HG03135 (cell line): ENCODE results near the gene AP3B1.

Source experiments
- ATAC-seq: cut with Tn5 transposase; IDR thresholded peaks from one replicate; pipeline ENCODE4 v1.9.1; 2021; ENCODE audit warnings: mild to moderate bottlenecking, moderate library complexity; ENCODE audit not compliant: unreplicated experiment

The AP3B1 gene

DNA sequence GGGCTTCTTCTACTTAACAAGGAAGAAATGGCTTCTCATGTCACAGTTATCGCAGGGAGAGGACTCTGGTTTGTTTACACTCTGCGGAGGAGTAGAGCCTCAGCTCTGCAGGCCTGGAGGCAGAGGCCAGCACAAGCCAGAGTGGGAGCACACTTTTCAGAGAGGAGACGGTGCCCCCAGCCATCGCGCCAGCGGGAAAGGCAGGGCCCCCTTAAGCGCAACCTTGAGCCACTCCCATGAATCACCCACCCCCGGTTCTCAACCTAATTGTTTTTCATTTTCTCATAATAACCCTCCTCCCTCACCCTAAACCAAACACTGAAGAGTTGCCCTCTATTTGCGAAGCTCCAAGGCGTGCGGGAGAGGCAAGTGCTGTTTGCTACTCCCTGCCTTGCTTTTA lies 309.9 kb downstream of the AP3B1 start:
- no peak for ATAC-seq

DNA sequence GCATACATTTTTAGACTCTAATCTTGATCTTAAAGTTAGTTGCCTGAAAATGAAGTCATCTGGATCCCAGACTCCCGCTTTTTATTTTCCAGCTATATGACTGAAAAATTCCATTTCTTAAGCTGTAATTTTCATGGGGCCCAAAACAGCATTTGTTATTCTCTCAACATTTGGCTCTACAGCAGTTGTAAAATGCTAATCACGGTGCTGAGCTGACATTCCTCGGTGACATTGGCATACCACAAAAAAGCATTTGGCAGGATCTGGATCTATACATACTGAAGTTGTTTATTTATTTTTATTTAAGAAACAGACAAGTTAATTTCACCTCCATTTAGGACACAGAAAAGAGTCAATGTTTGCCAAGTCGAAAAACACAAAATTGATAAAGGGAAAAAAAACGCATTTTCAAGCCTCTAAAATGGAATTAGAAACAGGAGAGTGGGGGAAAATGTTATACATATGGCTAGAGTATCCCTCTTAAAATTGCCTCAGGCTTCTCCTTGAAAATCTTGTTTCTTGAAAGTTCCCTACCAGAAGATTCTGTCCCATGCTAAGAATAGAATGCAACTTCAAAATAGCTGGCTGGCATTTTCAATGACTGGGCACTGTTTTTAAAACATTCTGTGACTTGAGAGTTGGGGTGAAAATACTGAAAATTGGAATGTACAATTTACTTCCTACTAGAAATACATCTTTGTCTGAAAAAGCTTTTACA lies 310.9 kb downstream of the AP3B1 start:
- no peak for ATAC-seq

DNA sequence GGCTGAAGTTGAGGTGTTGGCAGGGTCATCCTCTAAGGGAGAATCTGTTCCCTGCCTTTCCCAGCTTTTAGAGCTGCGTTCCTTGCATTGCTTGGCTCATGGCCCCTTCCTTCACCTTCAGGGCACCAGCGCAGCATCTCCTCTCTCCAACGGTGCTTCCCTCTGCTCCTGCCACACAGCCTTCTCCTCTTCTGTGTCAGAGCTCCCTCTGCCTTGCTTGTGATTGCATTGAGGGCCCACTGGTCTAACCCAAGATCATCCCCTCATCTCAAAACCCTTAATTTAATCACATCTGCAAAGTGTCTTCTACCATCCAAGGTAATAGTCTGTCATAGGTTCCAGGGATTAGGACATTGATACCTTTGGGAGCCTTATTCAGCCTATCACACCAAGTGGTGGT lies 312.7 kb downstream of the AP3B1 start:
- no peak for ATAC-seq

DNA sequence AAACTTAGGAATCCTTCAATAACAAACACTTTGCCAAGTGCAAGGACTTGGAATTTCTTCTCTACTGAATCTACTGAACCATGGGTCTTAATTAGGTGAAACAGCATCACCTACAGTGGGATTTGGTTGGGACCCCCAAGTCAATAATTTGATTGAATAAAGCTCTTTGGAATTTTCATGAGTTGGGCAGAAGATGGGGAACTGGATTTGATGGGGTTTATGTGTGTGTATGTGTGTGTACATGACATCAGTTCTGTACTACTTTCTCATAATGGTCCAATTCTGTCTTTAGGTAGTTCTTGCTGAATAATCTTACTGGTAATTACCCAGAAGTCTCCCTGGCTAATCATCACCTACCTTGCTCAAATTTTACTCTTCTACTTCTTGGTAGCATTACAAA lies 319.9 kb downstream of the AP3B1 start:
- no peak for ATAC-seq

DNA sequence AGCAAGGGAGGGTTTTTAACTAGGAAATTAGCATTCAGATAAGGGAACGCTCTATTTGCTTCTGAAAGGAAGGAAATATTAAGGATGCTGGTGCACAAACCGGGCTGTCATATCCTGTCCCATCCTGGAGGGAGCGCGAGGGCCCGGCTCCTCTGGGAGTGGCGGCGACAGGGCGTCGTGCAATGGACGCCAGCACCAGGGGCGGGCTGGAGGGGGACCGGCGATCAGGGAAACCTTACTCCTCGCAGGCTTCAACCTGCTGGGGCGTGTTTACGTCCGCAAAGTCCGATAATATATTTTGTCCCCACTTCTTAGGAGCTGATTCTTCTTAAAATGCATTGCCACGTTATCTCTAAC lies 321.3 kb downstream of the AP3B1 start:
- ATAC-seq: no peak

DNA sequence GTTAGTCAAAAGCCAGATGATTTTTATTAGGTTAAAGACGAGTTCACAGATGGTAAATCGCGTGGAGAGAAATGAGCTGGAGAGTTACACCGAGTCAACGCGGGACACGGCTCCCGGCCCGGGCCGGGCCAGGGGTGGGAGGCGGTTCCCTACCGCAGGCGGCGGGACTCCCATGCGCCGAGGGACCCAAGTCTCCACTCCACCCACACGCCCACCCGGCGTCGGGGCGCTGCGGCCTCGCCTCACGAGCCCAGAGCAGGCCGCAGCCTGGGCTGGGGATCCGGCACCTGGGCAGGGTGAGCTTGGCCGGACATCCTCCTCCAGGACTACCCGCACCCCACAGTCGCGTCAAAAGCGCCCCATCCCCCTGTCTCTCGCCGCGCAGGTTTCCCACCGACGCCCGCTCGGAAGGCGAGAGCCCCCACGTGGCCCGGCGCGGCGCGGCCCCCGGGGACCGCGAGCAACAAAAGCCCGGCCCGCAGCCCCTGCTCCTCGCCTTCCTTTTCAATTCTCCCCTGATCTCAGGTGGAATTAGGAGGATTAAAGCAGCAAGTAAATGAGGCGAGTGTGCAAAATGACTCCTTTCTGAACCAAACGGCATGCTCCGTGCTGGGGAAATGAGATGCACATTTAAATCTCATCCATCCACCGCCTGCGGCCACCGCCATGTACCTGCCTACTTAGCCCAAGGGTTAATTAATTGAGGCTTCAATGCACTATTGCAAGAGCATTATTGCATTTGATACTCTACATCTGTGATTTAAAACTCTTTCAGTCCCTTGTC lies 321.8 kb downstream of the AP3B1 start:
- peak; percentile 67 for ATAC-seq

DNA sequence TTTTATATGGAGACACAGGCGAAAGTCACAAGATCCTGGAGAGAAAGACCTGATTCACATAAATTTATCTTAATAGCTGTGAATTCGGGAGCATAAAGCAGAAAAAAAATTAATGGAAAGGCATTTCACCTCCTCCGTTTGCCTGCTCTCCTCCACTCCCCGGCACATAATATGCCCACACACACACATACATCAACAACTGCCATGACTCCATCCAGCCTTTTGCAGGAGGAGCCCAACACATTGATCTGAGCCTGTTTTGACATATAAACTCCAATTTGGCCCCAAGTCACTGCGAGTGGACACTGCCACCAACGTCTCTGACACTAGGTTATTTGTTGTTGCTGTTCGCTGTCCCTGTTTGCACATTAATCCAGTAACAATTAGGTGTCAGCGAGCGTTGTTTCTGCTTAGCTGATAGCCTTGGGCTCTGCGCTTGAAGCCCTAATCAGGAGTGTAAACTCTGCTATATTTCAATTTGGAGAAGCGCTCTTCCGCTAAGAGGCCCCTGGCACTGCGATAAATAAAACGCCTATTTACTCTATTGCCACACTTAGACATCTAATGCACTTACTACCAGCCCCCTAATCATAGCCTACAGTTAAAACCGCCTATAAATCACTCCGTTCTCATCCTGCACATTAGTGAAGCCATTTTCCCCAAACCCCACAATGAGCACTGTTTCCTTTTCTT lies 322.6 kb downstream of the AP3B1 start:
- ATAC-seq: peak; percentile 10

DNA sequence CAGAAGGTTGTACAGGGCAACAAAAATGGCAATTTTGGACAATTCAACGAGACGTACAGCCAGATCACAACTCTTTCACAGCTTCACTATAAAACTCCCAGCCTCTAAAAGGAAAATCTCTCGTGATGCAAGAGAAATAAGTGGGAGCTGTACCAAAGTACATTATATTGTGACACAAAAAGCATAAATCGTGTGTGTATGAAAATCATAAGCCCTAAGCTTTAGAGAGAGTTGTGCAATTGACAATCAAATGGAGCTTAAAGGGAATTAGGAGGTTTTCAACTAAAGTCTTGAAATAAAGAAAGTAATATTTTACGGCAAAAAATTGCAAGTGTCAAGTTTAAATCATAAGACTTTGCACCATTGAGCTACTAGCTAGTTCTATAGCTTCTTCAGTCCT lies 323.6 kb downstream of the AP3B1 start:
- ATAC-seq: no peak

DNA sequence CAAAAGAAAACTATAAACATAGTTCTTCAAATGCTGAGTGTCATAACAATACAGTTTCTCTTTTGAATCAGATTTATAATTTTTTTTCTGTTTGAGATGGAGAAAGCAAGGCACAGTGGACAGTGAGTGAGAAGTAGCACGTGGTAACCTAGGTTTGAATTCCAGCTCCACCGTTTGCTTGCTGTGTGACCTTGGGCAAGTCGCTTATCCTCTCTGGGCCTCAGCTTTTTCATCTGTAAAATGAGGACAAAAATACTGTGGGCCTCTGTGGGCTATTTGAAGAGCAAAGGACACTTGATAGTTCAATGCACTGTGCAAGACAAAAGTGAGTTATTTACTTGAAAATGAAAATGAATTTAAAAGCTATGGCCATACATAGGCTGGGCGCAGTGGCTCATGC lies 330.7 kb downstream of the AP3B1 start:
- no peak for ATAC-seq

DNA sequence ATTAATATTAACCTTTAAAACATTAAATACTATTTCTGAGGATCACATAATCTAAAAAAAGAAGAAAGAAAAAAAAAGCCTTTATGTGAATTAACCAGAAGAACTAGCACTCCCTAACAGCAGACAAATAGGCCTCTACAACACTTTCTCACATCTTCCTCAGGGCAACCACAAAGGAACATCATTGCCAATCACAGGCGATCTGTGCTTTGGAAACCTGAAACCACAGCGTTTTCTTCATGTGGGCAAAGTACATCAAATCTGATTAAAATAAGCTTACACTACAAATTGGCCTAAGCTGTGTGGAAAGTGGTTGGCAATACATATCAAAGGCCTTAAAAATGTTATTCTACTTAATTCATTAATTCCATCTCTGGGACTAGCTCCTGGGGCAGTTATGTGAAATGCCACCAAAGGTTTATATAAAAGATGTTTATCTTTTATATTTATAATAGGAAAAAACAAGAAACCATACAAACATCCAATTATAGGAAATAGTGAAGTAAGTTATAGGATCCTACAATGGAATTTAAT lies 333.6 kb downstream of the AP3B1 start:
- no peak for ATAC-seq

DNA sequence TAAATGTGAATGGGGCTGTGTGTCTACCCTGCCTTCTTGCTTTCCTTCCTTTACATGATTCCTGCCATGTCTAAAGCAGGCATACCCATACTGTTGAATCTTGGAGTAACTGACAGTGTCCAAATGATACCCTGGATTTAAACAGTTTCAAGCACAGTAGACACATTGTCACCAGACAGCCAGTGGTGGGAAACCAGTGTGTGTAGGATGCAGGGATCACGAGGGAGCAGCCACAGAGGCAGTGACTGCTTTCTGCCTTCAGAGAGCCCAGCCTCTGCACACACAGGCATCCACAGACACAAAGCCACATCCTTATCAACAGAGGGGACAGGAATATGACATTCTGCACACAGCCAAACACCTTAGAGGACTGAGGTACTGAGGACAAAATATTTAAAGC lies 334.2 kb downstream of the AP3B1 start:
- ATAC-seq: no peak

DNA sequence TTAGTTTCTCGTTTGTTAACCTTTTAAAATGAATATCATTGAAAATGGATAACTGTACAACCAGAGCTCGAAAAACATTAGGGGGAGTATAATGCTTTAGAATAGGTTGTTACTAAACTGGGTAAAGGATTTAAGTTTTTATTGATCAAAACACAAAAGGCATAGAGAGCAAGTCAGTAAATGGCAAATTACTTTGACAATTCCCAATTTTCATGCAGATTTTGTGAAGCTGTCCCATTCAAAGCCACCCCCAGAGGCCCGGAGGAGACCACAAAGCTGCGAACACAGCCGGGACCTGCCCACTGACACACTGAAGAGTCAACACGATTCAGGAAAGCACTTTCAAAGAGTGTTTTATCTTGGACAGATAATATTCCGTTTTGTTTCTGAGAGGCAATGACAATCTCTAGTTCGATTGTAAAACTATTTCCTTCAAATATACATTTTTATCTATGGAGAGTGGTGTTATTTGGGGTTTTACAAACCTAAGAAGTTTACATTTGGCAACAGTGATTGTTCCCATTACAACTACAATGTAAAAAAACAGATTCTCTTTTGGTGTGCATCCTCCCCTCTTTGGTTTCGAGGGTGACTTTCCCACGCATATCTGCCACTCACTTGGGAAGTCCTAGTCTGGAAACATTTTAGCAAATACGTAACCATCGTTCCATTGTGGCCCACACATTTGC lies 335.7 kb downstream of the AP3B1 start:
- ATAC-seq: no peak

DNA sequence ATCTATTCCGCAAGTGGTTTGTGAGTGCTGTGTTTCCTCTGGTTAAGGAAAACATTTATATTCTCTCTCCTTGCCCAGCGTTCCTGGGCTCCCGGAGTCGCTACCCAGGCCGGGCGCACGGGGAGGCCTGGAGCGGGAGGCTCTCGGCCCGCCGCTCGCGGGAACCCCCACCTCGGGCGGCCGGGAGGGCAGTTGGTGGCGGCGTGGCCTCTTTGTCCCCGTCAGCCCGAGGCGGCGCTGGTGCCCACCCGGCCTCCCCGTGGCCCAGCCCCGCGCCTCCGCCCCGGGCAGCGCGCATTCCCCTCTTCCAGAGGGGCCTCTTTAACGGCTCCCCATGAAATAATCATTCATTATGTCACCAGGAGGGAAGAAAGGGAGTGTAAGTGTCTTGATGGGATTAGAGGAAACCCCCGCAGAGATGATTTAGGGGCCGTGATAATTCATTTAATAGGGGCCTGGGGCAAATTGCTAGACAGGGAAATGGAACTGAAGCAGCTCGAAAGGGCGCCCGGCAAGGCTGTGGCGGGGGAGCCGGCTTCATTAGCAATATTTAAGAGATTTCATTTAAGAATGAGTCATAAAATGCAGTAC lies 336.5 kb downstream of the AP3B1 start:
- no peak for ATAC-seq

DNA sequence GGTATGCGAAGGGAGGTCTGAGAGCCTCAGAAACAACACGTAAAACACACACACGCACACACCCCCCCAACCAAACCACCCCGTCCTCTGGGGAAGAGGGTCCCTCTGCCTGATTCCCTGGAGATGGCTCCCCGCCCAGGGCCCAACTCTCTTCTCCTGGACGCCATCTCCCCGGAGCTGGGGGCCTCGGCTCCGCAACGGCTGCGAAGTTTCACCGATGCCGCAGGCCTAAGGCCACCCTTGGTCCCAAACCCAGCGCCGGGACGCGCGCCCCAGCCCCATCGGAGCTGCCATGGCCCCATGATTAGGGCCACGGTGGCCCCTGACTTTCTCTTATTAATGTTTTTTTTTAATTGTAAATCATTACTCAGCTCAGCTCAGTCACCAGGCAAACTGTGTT lies 337.0 kb downstream of the AP3B1 start:
- no peak for ATAC-seq

DNA sequence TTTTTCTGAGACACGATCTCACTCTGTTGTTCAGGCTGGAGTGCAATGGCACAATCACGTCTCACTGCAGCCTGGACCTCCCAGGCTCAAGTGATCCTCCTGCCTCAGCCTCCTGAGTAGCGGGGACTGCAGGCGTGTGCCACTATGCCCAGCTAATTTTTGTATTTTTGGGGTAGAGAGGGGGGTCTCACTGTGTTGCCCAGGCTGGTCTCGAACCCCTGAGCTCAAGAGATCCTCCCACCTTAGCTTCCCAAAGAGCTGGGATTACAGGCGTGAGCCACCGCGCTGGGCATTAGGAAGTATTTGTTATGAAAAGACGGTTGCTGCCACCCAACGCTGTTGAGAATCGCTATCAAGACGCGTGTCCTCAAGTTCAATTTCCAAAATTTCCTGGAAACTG lies 337.4 kb downstream of the AP3B1 start:
- ATAC-seq: no peak

DNA sequence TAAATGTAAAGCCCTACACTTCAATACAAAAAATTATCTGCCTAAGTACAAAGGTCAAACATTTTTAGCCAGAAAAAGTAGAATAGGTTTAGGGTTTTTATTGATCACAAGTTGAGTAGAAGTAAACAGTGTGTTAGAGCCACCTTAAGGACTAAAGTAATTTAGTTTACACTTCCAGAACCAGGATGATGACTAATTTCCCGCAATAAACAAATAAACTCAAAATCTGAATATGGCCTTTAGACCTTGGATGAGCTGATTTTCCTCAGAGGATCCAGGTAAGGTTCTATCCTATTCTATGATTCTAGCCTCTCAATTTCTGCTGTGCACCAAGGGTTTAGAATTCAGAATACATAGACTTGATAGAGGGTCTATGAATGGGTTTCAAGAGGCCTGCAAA lies 338.9 kb downstream of the AP3B1 start:
- ATAC-seq: no peak

DNA sequence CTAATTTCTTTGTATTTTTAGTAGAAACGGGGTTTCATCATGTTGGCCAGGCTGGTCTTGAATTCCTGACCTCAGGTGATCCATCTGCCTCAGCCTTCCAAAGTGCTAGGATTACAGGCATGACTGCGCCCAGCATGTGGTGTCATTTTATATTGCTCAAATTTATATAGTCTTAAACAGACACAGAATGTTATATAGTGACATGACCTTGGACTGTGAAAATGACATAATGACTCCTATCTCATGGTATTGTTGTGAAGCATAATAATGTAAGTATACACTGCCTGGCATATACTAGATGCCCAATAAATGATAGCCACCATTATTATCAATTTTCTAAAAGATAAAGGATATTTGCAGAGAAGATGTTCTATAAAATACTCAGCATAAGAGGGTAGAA lies 341.1 kb downstream of the AP3B1 start:
- ATAC-seq: no peak

DNA sequence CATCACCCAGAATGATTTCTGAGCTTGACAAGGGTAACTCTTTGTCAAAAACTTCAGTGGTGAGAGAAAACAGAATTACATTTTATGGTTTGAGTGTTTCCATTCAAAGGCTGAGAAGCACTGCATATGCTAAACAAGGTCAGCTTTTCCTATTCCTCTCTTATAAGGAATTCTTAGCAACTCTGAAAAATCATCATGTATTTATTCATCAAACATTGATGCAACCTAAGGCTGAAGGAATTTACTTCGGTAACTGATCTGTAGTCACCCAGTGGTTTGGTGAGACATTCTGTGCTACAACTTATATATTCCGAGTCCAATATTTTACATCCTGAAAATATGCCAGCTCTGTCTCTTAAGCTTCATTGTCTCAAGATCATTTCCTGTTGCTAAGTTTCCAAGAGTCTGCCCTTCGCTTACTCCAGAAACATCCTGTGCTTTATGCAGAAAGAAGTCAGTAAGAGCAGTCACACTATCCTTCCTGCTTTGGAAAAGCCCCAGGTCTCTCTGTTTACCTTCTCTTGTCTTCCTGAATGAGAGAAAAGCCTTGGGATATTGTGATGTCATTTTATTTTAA lies 341.8 kb downstream of the AP3B1 start:
- no peak for ATAC-seq
